Mesendoderm (in vitro differentiated cells): ENCODE data around the gene ITGB7.

Experiments used
- DNase-seq: peaks from one replicate; pipeline ENCODE4 v3.0.0; 2013
- H2AK5ac ChIP-seq: 2 replicates; pipeline ENCODE4 v1.6.1; 2013; ENCODE audit warnings: low read length, inconsistent platforms
- H2BK120ac ChIP-seq: 2 replicates; pipeline ENCODE4 v1.6.1; 2013; ENCODE audit warnings: low read depth, mild to moderate bottlenecking, low read length, moderate library complexity, mixed read lengths
- H2BK15ac ChIP-seq: replicated peaks from 2 replicates; pipeline ENCODE4 v1.6.1; 2013; ENCODE audit warnings: low read depth, mild to moderate bottlenecking, moderate library complexity
- H2BK5ac ChIP-seq: 2 replicates; pipeline ENCODE4 v1.6.1; 2013; ENCODE audit warnings: low read length, inconsistent platforms
- H3K18ac ChIP-seq: 2 replicates; pipeline ENCODE4 v1.6.1; 2013; ENCODE audit warnings: mild to moderate bottlenecking, low read length, mixed read lengths
- H3K23ac ChIP-seq: one replicate; pipeline ENCODE4 v1.6.1; 2013; ENCODE audit warnings: low read length
- H3K27ac ChIP-seq: 2 replicates; pipeline ENCODE4 v1.5.1; 2013; ENCODE audit warnings: low read depth, mild to moderate bottlenecking, inconsistent platforms, low read length, moderate library complexity
- H3K27me3 ChIP-seq: 2 replicates; pipeline ENCODE4 v1.6.1; 2013; ENCODE audit warnings: low read length, control low read depth, mild to moderate bottlenecking, inconsistent platforms; ENCODE audit not compliant: insufficient read depth, poor library complexity
- H3K36me3 ChIP-seq: 2 replicates; pipeline ENCODE4 v1.6.1; 2013; ENCODE audit warnings: low read length, inconsistent platforms; ENCODE audit not compliant: control insufficient read depth, insufficient read depth
- H3K4ac ChIP-seq: one replicate; pipeline ENCODE4 v1.6.1; 2013; ENCODE audit warnings: low read depth, mild to moderate bottlenecking, low read length, moderate library complexity
- H3K4me1 ChIP-seq: 2 replicates; pipeline ENCODE4 v1.6.1; 2013; ENCODE audit warnings: low read depth, low read length, inconsistent platforms; ENCODE audit not compliant: control insufficient read depth
- H3K4me2 ChIP-seq: 2 replicates; pipeline ENCODE4 v1.6.1; 2013; ENCODE audit warnings: low read length
- H3K4me3 ChIP-seq: 2 replicates; pipeline ENCODE4 v1.5.1; 2013; ENCODE audit warnings: mild to moderate bottlenecking, low read length
- H3K56ac ChIP-seq: one replicate; pipeline ENCODE4 v1.6.1; 2013; ENCODE audit warnings: low read length
- H3K79me1 ChIP-seq: 2 replicates; pipeline ENCODE4 v1.6.1; 2013; ENCODE audit warnings: low read length, inconsistent platforms
- H3K79me2 ChIP-seq: 2 replicates; pipeline ENCODE4 v1.6.1; 2013; ENCODE audit warnings: mild to moderate bottlenecking, low read length; ENCODE audit not compliant: control insufficient read depth, insufficient read depth
- H3K9ac ChIP-seq: 2 replicates; pipeline ENCODE4 v1.6.1; 2013; ENCODE audit warnings: low read length, inconsistent platforms
- H4K5ac ChIP-seq: one replicate; pipeline ENCODE4 v1.6.1; 2013; ENCODE audit warnings: low read length
- H4K8ac ChIP-seq: one replicate; pipeline ENCODE4 v1.6.1; 2013; ENCODE audit warnings: low read depth, mild to moderate bottlenecking, control low read depth, low read length, moderate library complexity
- WGBS: extraction: QIAGEN DNeasy Blood & Tissue Kit; methylation state at CpG from one replicate; pipeline ENCODE4 v1.1.7; 2013; ENCODE audit warnings: low lambda C conversion rate, missing lambda C conversion rate; ENCODE audit not compliant: insufficient coverage; ENCODE audit errors: extremely low coverage; 5-methylcytosine and 5-hydroxymethylcytosine counted together

The ITGB7 gene

DNA sequence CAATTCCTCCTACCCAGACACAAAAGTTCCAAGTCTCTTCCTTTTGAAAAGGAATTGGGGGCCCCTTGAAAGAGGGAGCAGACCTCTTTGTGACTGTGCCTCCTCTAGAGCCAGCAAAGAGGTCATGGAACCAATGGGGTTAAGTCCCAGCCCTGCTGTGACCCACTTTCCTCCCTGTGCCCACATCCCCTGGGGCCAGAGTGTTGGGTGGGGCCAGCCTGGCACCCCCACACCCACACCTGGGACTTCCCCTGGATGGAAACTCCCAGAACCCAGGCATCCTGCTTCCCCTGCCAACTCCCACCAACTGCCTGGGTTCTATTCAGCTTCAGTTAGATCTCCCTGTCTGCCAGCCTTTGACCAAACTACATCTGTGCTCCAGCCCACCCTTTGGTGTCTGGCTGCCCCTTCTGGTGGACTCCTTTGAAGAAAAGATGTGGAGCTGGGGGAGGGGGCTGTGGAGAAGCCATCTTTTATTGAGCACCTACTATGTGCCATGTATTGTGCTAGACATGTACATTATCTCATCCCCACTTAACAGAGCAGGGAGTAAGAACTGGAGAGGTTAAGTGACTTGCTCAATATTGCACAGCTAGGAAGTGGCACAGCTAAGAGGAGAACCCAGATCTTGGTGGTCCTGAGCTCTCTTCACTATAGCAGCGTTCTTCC lies 29.5 kb upstream of the ITGB7 start:
- Histone ChIP-seq H3K18ac (peak overlapping the region; percentile 35), H2BK5ac (peak overlapping the region; percentile 74), H3K4me2 (no peak overlapping the region), H2AK5ac (peak overlapping the region; percentile 70), H3K56ac (peak overlapping the region; percentile 73), H2BK15ac (no peak overlapping the region), H3K79me1 (no peaks in the 10 kb centered on the region), H3K36me3 (no peaks in the 10 kb centered on the region), H3K9ac (peak overlapping the region; percentile 17), H3K4me3 (no peak overlapping the region), H3K27ac (no peak overlapping the region), H3K4ac (peak overlapping the region; percentile 28), H3K23ac (no peak overlapping the region), H3K4me1 (peaks cover 34% of the 10 kb centered on the region), H3K27me3 (no peaks in the 10 kb centered on the region), H4K5ac (peak overlapping the region; percentile 28), H3K79me2 (no peaks in the 10 kb centered on the region), H4K8ac (no peak overlapping the region), H2BK120ac (peak overlapping the region; percentile 19)
- no CpG with 5 or more reads among the region's 1 CpG for WGBS
- no peak for DNase-seq

DNA sequence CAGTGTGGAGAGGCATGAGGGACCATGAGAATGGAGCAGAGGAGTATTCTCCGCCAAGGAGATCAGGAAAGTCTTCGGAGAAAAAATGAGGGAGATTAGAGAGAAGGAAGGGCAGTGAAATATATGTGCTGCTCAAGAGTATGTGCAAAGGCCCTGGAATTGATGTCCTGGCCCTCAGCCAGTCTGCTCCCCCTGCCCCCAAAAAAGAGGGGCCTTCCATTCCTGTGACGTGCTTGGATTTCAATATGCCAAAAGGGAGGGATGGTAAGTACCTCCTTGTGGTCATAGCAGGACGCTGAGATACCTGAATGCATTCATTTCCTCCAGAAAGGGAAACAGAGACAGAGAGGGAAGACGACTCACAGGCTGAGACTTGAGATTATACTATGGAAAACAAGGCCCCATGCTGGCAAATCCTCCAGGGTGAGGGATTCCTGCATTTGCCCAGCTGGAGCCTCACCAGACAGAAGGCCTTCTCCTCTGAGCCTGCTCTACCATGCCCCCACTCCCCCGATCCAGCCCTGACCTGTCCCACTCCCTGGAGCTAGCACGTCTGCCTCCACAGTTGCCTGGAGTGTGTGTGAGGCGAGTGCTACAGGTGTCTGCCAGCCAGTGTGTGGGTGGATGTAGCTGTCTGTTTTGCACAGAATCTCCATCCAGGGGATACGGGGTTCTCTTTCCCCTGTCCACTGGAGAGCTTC lies 28.8 kb upstream of the ITGB7 start:
- Histone ChIP-seq H4K5ac (no peak overlapping the region), H3K4me2 (peak overlapping the region; percentile 14), H3K4me1 (peaks cover 33% of the 10 kb centered on the region), H3K56ac (peak overlapping the region; percentile 73), H3K79me1 (peaks cover 4% of the 10 kb centered on the region), H2BK120ac (no peak overlapping the region), H3K79me2 (no peaks in the 10 kb centered on the region), H2BK15ac (no peak overlapping the region), H3K18ac (peak overlapping the region; percentile 35), H3K27ac (peak overlapping the region; percentile 28), H3K9ac (peak overlapping the region; percentile 17), H3K23ac (no peak overlapping the region), H4K8ac (no peak overlapping the region), H3K4ac (peak overlapping the region; percentile 28), H2AK5ac (peak overlapping the region; percentile 70), H3K36me3 (no peaks in the 10 kb centered on the region), H3K27me3 (no peaks in the 10 kb centered on the region), H3K4me3 (no peak overlapping the region), H2BK5ac (peak overlapping the region; percentile 74)
- DNase-seq: peak; percentile 88
- WGBS: no CpG with 5 or more reads among the region's 9 CpGs

DNA sequence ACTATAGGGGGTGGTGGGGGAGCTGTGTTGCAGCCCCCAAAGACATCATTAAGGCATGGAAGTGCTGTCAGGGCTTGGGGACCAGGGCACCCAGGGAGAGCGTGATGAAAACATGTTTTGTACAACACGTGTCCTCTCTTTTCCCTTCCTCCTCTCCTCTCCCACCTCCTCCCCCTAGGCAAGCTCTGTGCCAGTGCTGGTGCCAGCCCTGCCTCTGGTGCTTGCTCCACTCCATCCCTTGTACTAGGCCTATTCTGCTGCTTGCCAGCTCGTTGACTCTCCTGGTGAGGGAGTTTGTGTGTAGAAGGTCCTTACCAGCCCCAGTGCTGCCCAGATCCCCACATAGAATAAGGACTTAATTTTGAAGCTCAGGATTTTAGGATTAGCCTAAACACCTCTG lies 28.1 kb upstream of the ITGB7 start:
- H2BK15ac ChIP-seq: peak overlapping the region; percentile 39
- H3K79me2 ChIP-seq: no peaks in the 10 kb centered on the region
- no peak overlapping the region for H2BK120ac ChIP-seq
- H4K8ac ChIP-seq: no peak overlapping the region
- no peaks in the 10 kb centered on the region for H3K27me3 ChIP-seq
- H3K36me3 ChIP-seq: no peaks in the 10 kb centered on the region
- no peak overlapping the region for H3K4me2 ChIP-seq
- peak overlapping the region; percentile 82 for H3K4ac ChIP-seq
- H2AK5ac ChIP-seq: peak overlapping the region; percentile 44
- peaks cover 36% of the 10 kb centered on the region for H3K4me1 ChIP-seq
- peak overlapping the region; percentile 87 for H2BK5ac ChIP-seq
- H3K9ac ChIP-seq: peak overlapping the region; percentile 26
- no peak for DNase-seq
- H3K4me3 ChIP-seq: no peak overlapping the region
- H3K79me1 ChIP-seq: peaks cover 8% of the 10 kb centered on the region
- H3K18ac ChIP-seq: peak overlapping the region; percentile 5
- WGBS: no CpG with 5 or more reads among the region's 3 CpGs
- H3K56ac ChIP-seq: peak overlapping the region; percentile 61
- H4K5ac ChIP-seq: no peak overlapping the region
- no peak overlapping the region for H3K23ac ChIP-seq
- H3K27ac ChIP-seq: peak overlapping the region; percentile 28

DNA sequence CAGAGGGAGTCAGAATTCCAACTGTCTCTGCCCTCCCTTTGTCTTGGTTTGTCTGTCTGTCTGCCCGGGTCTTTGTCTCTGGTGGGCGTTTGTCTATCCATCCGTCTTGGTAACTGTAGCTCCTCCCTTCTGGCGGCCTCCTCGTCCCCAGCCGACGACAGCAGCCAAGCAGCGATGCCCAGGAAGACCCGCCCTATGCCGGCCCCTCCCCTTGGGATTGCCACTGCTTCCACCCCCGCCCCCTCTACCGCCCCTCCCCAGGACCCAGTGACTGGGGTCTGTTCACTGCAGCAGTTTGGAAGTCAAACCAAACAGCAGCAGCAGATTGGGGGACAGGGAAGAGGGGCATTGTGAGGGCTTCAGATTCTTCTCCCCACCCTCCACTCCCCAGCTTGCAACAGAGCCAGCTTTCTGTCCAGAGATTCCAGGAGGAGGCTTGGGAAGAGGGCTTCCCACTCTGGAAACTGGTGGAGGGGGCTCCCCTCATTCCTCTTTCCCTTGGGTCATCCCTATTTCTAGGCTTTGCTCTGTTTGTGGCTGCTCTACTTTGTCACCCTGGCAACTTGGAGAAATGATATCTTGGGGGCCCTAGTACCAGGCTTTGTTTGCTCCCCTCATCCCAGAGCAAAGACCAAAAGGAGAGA lies 27.3 kb upstream of the ITGB7 start:
- no peaks in the 10 kb centered on the region for H3K79me2 ChIP-seq
- H3K4ac ChIP-seq: peak overlapping the region; percentile 18
- peak overlapping the region; percentile 67 for H3K9ac ChIP-seq
- H3K4me1 ChIP-seq: peaks cover 42% of the 10 kb centered on the region
- H3K79me1 ChIP-seq: peaks cover 8% of the 10 kb centered on the region
- H3K27ac ChIP-seq: no peak overlapping the region
- peak; percentile 81 for DNase-seq
- peak overlapping the region; percentile 14 for H2BK5ac ChIP-seq
- H2AK5ac ChIP-seq: no peak overlapping the region
- no peak overlapping the region for H4K8ac ChIP-seq
- H4K5ac ChIP-seq: peak overlapping the region; percentile 44
- no peak overlapping the region for H2BK15ac ChIP-seq
- H2BK120ac ChIP-seq: peak overlapping the region; percentile 39
- H3K23ac ChIP-seq: no peak overlapping the region
- H3K27me3 ChIP-seq: no peaks in the 10 kb centered on the region
- no CpG with 5 or more reads among the region's 12 CpGs for WGBS
- H3K36me3 ChIP-seq: no peaks in the 10 kb centered on the region
- peak overlapping the region; percentile 5 for H3K18ac ChIP-seq
- H3K4me3 ChIP-seq: no peak overlapping the region
- peak overlapping the region; percentile 79 for H3K56ac ChIP-seq
- H3K4me2 ChIP-seq: peak overlapping the region; percentile 60

DNA sequence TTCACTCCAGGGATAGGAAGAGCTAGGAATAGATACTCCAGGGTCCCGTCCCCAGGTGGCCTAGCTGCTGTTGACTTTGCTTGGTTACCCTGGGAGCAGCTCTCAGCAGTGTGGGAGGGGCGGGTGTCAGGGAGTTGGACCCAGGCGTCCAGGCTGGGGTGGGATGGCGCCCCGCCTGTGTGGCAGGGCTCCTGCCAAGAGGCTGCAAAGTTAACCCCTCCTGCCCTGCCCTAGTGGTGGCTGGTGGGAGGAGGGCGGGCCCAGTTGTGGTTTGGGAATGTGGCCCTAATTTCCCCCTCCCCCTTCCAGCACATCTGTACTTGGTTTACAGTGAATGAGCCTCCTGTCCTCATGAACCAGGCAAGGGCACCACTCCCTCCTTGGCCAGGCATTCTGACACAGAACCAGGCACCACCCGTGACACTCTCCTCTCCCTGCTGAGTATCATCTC lies 26.6 kb upstream of the ITGB7 start:
- H2BK15ac ChIP-seq: no peak overlapping the region
- no peaks in the 10 kb centered on the region for H3K27me3 ChIP-seq
- no peaks in the 10 kb centered on the region for H3K79me2 ChIP-seq
- H3K4me3 ChIP-seq: no peak overlapping the region
- WGBS: no CpG with 5 or more reads among the region's 7 CpGs
- H4K5ac ChIP-seq: peak overlapping the region; percentile 44
- H3K36me3 ChIP-seq: no peaks in the 10 kb centered on the region
- peak overlapping the region; percentile 0 for H3K18ac ChIP-seq
- H2BK5ac ChIP-seq: peak overlapping the region; percentile 14
- peak overlapping the region; percentile 79 for H3K56ac ChIP-seq
- H3K4ac ChIP-seq: no peak overlapping the region
- peak overlapping the region; percentile 60 for H3K4me2 ChIP-seq
- no peak overlapping the region for H2BK120ac ChIP-seq
- no peak overlapping the region for H4K8ac ChIP-seq
- H2AK5ac ChIP-seq: peak overlapping the region; percentile 94
- H3K4me1 ChIP-seq: peaks cover 42% of the 10 kb centered on the region
- H3K27ac ChIP-seq: no peak overlapping the region
- H3K9ac ChIP-seq: peak overlapping the region; percentile 67
- H3K23ac ChIP-seq: no peak overlapping the region
- peaks cover 8% of the 10 kb centered on the region for H3K79me1 ChIP-seq
- no peak for DNase-seq
